H1 (cell line): ENCODE data around the gene YPEL2. TPM values are rescaled to one million over a fixed set of nuclear protein-coding genes. Genes with fewer than 3 reads are reported as not detected.

ENCODE experiments used
- CHD1 ChIP-seq: IDR thresholded peaks from 2 replicates; pipeline ENCODE4 v1.6.1; 2012; ENCODE audit warnings: low read depth, low read length, improper control_type of control experiment
- MAX ChIP-seq: IDR thresholded peaks from 2 replicates; pipeline ENCODE4 v1.6.1; 2012; ENCODE audit warnings: inconsistent platforms
- RNF2 ChIP-seq: fragments of 200-900, 300-1000 bp; sonication (generic); IDR thresholded peaks from 2 replicates; pipeline ENCODE4 v1.7.1; 2016; ENCODE audit warnings: borderline replicate concordance, low read depth, mild to moderate bottlenecking, antibody characterized with exemption, low read length; ENCODE audit not compliant: poor library complexity, severe bottlenecking; ENCODE audit errors: missing control alignments
- polyA plus RNA-seq, 7 experiments: library from polyadenylated mRNA; depleted of rRNA in 3 of 7; stranded (reverse) in 5 of 7; unstranded in 2 of 7; fragments of >200 nt in 5 of 7; fragments of 200-250 nt in 2 of 7; gene quantifications; 1 replicate in 5 of 7; 2 replicates in 1 of 7; 4 replicates in 1 of 7; pipeline versions ENCODE4 v1.2.1 to v1.2.3, GENCODE V29; 2011 to 2013; ENCODE audit warnings: missing spikeins in 2 of 7, mixed read lengths in 2 of 7
- total RNA-seq: library from RNA; stranded (reverse); fragmentation: NEBNext Ultra II Directional; extraction: Animal tissue kit (Norgen Biotek cat#: 25700); gene quantifications from 2 replicates; pipeline ENCODE4 v1.2.1, GENCODE V29; 2021

YPEL2 gene
- total and polyA plus RNA-seq, 2 of the 8 experiments (the other 6 are each of a cell fraction or from before 2014, with no cell fraction given), result 1.6 to 3.5 TPM

GRCh38 chr17:59424331-59424730, 92.9 kb downstream of the YPEL2 start (continued):
- TF ChIP-seq MAX, result no peak
- TF ChIP-seq RNF2, result no peak
- no peak for TF ChIP-seq CHD1
